Motor neuron (in vitro differentiated cells): Measurements from ENCODE around the gene CAMTA1. TPM values are rescaled to one million over a fixed set of nuclear protein-coding genes. Genes with fewer than 3 reads are reported as not detected.
"Not testable (repeated sequence)": the region's sequence is repeated elsewhere in the genome, so short reads cannot be mapped to it uniquely, and the experiment has no call there.

Experiments used
- ATAC-seq, 8 experiments: fragments of 200-7000 bp; cut with Tn5 transposase; replicated peaks in 6 of 8; 2 replicates each; pipeline ENCODE4 v1.8.0; 2021; ENCODE audit warnings: mild to moderate bottlenecking in 8 of 8, moderate library complexity in 8 of 8
- H3K27ac ChIP-seq, 2 donors: fragments of 250-450 bp; sonication (Bioruptor Pico); 2 replicates each; pipeline ENCODE4 v1.9.0; 2021; ENCODE audit warnings: antibody characterized with exemption in 2 of 2, mild to moderate bottlenecking in 2 of 2, moderate library complexity in 1 of 2
- H3K4me1 ChIP-seq, 2 donors: fragments of 250-450 bp; sonication (Bioruptor Pico); replicated peaks in 1 of 2; 2 replicates each; pipeline ENCODE4 v1.6.1; 2021; ENCODE audit warnings: antibody characterized with exemption in 2 of 2, mild to moderate bottlenecking in 2 of 2, moderate library complexity in 1 of 2
- H3K4me3 ChIP-seq, 5 donors: fragments of 250-450 bp; sonication (Bioruptor Pico); 2 replicates each; pipeline ENCODE4 v1.9.0; 2021; ENCODE audit warnings: antibody characterized with exemption in 5 of 5, mild to moderate bottlenecking in 5 of 5, moderate library complexity in 4 of 5
- WGBS, 10 experiments: fragments of 450-650 bp; shearing (Covaris generic); methylation state at CpG; one replicate each; pipeline ENCODE4 v1.0.0; 2022; 5-methylcytosine and 5-hydroxymethylcytosine counted together
- in situ Hi-C, 9 experiments: fragments of 400-800 bp; cut with MboI; loops; one replicate each; pipeline ENCODE4 v1.15.0; 2021; ENCODE audit warnings: low sequenced_read_pairs in 9 of 9, low pct_unique_long_range_greater_than_20kb in 2 of 9; ENCODE audit not compliant: unreplicated experiment in 9 of 9
- total RNA-seq, 8 experiments: library from RNA; unstranded; fragments of 300-600 nt; gene quantifications; 2 replicates each; pipeline versions ENCODE4 v1.2.3 to v1.2.4, GENCODE V29; 2022

The CAMTA1 gene
- total RNA-seq, 8 experiments from 2014 or later: 38.5 to 145 (median 77.6) TPM

- ATAC-seq: peak in 2 of 8 experiments; percentile 0 to 2
- Histone ChIP-seq H3K27ac (peak overlapping the region; percentile 4 to 31), H3K4me3 (no peak overlapping the region), H3K4me1 (peaks cover 55 to 62% of the 10 kb centered on the region in 2 donors)
- 0 to 90% (median 80%) methylated on average over 1 to 8 of the region's 14 CpGs; no CpG with 5 or more reads in 1 of the 10 experiments for WGBS, 10 experiments
- in situ Hi-C loops: no loop called here
Measured at GRCh38 chr1:6911021-6911941, 126.0 kb downstream of the CAMTA1 start.

DNA sequence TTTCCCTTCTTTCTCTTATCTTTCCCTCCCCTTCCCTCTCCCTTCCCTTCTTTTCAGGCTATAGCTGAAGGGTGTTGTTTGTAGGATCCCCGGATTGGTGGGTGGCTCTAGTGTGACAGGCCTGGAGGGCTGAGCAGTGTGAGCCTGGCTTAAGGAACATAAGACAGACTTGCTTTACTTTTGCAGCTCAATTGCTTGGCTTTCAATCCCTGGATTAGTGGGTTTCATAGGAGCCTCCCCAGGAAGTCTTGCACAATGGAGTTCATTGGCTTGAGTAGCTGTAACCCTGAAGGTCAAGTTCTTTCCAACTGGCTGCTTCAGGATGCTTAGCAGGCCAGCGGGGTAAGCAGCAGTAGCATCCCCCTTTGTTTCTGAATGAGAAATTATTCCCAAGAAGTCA, 126.7 kb downstream of the CAMTA1 start:
- ATAC-seq: peak in 3 of 8 experiments; percentile 30 to 49 (median 36)
- Histone ChIP-seq H3K27ac (peak overlapping the region; percentile 4 to 31), H3K4me3 (no peak overlapping the region), H3K4me1 (peaks cover 48 to 62% of the 10 kb centered on the region in 2 donors)
- 20 to 70% (median 39%) methylated on average over 1 to 2 of the region's 2 CpGs; no CpG with 5 or more reads in 4 of the 10 experiments for WGBS, 10 experiments
- in situ Hi-C loops: no loop called here

DNA sequence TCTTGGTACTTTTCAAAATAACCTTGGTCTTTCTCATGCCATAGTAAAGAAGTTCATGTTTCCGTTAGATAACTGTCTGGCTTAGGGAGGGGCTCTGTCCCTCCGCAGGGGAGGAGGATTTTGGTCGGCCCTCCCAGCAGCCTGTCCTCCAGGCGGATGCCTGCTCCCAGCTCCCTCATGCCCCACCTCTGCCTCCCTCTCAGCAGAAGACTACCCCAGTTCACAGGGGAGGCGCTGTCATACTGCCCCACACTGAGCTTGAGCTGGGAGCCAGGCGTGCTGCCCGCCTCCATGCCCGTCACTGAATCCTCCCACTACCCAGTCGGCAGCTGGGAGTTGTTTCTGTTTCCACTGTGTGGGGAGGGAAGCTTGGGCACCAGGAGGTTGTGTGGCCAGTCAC, 127.3 kb downstream of the CAMTA1 start:
- in situ Hi-C loops: no loop called here
- H3K4me1 ChIP-seq: peaks cover 48 to 63% of the 10 kb centered on the region in 2 donors
- ATAC-seq: peak in 4 of 8 experiments; percentile 36 to 62 (median 56)
- no peak overlapping the region for H3K4me3 ChIP-seq
- peak overlapping the region; percentile 6 to 10 for H3K27ac ChIP-seq
- WGBS, 10 experiments: 20 to 66% (median 34%) methylated on average over 1 to 6 of the region's 9 CpGs; no CpG with 5 or more reads in 5 of the 10 experiments

- no peak for ATAC-seq
- 65 to 100% (median 87%) methylated on average over 1 to 5 of the region's 5 CpGs; no CpG with 5 or more reads in 4 of the 10 experiments for WGBS, 10 experiments
- Histone ChIP-seq H3K4me1 (peaks cover 51 to 69% of the 10 kb centered on the region in 2 donors), H3K4me3 (no peak overlapping the region), H3K27ac (no peak overlapping the region)
- in situ Hi-C loops: no loop called here
Measured at GRCh38 chr1:6913086-6913485, 127.8 kb downstream of the CAMTA1 start.

DNA sequence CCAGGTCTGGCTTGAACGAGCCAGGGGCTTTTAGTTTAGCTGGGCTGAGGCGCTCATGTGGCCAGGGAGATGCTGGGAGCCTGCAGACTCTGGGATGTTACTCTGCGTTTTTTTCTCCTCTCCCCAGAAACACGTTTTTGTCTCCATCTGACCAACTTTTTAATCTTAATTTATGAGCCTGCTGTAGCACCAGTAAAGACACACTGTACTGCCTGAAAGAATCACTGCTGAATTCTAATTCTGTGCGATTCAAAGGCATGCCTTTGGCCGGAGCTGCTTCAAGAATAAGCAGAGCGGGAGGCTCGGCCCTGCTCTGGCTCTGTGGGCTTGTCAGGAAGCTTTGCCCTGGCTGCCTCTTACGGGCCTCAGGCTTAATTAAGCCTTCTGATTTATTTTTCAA, 129.5 kb downstream of the CAMTA1 start:
- in situ Hi-C loops: no loop called here
- 0 to 73% (median 51%) methylated on average over 1 to 8 of the region's 9 CpGs; no CpG with 5 or more reads in 1 of the 10 experiments for WGBS, 10 experiments
- peak overlapping the region in 1 of 2 donors; percentile 25 for H3K27ac ChIP-seq
- H3K4me3 ChIP-seq: no peak overlapping the region
- peak in 5 of 8 experiments; percentile 40 to 92 (median 60) for ATAC-seq
- peaks cover 64 to 85% of the 10 kb centered on the region in 2 donors for H3K4me1 ChIP-seq

GRCh38 chr1:6915999-6916565, 130.8 kb downstream of the CAMTA1 start:
- ATAC-seq: no peak
- WGBS, 10 experiments: 41 to 94% (median 82%) methylated on average over 1 to 12 of the region's 17 CpGs; no CpG with 5 or more reads in 1 of the 10 experiments
- Histone ChIP-seq H3K4me1 (peaks cover 57 to 75% of the 10 kb centered on the region in 2 donors), H3K27ac (no peak overlapping the region), H3K4me3 (no peak overlapping the region)
- in situ Hi-C loops: no loop called here

DNA sequence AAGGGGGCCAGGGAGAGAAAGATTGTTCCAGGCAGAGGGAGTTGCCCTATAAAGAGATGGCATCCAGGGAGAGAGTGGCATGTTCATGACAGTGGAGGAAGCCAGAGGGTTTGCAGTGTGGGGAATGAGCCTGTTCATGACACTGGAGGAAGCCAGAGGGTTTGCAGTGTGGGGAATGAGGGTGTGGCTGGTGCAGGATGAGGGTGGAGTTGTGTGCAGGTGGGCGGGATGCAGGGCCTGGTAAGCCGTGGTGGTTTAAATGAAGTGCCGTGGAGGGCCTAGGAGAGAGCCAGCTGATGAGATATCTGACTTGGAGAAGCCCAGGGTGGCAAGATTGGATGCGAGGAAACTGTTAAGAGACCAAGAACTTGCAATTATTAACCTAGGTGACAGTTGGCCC, 131.8 kb downstream of the CAMTA1 start:
- ATAC-seq: no peak
- Histone ChIP-seq H3K27ac (no peak overlapping the region), H3K4me3 (no peak overlapping the region), H3K4me1 (peaks cover 48 to 67% of the 10 kb centered on the region in 2 donors)
- 13 to 100% (median 91%) methylated on average over 1 to 4 of the region's 4 CpGs; no CpG with 5 or more reads in 2 of the 10 experiments for WGBS, 10 experiments
- in situ Hi-C loops: no loop called here

DNA sequence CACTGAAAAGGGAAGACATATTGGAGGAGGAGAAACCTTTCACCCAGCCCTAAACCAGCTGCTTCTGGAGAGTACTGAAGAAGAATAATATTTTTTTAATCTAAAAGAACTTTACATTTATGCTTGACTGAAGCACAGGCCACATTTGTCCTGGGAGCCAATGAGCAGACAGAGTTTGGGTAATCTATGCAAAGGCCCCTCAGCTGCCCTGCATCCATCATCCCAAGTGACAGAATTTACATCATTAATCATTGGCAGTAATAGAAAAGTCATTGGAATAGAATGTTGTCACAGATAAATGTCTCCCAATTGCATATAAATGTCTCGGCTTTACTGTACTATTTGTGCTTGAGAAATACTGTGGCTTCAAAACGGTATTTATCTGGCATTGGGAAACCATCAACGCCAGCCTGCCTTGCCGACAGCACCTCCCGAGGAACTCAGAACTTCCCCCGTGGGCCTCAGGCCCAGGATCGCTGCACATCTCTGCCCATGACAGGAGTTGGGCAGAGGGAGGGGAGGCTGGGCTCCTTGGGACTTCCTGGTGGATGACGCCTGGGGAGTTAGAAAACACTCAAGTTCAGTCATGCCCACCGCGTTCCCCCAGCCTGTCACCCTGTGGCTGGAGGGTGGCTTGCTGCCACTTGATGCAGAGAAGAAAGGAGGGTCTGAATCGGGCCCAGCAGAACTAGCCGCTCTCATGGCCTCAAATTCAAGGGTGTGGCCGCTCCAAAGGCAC, 133.1 kb downstream of the CAMTA1 start:
- Histone ChIP-seq H3K4me3 (no peak overlapping the region), H3K4me1 (peaks cover 52 to 70% of the 10 kb centered on the region in 2 donors), H3K27ac (peak overlapping the region; percentile 28 to 45)
- peak; percentile 20 to 80 (median 67) for ATAC-seq
- WGBS, 10 experiments: 0 to 67% (median 38%) methylated on average over 1 to 10 of the region's 13 CpGs; no CpG with 5 or more reads in 2 of the 10 experiments
- in situ Hi-C loops: no loop called here

DNA sequence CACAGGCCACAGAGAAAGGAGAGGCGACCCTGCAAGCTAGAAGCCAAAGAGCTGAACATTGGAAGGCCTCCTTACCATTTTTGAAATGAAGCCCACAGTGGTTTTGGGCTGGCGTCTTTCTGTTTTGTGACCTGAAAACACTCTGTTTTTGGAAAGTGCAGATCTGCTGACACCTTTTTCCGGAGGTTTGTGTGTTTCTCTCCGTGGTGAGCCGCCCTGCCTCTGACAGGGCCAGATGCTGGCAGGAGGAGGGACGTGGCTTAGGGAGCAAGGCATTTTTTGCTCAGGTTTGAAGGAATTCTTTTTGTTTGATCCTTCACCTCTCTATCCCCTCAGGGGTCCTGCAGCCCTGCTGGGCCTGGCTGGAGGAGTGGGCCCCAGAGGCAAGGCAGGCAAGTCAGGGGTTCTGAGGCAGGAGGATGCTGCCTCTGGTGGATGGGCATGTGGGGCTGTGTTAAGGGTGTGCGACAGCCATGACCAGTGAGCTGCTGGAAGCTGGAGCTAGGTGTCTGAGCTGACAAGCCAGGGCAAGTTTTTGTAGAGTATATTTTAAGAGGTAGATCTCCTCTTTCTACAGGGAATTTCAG, 133.8 kb downstream of the CAMTA1 start:
- H3K4me3 ChIP-seq: no peak overlapping the region
- ATAC-seq: no peak
- in situ Hi-C loops: no loop called here
- peaks cover 58 to 75% of the 10 kb centered on the region in 2 donors for H3K4me1 ChIP-seq
- 43 to 100% (median 90%) methylated on average over 1 to 5 of the region's 7 CpGs; no CpG with 5 or more reads in 3 of the 10 experiments for WGBS, 10 experiments
- peak overlapping the region; percentile 28 to 45 for H3K27ac ChIP-seq

GRCh38 chr1:6921506-6921905, 136.3 kb downstream of the CAMTA1 start:
- ATAC-seq, in situ Hi-C loops, H3K4me3 ChIP-seq, H3K27ac ChIP-seq: not testable (repeated sequence)
- peaks cover 60 to 61% of the 10 kb centered on the region in 2 donors for H3K4me1 ChIP-seq
- 92 to 100% (median 100%) methylated on average over 2 to 5 of the region's 5 CpGs; no CpG with 5 or more reads in 4 of the 10 experiments for WGBS, 10 experiments

GRCh38 chr1:6922096-6922931, 137.1 kb downstream of the CAMTA1 start:
- in situ Hi-C loops: no loop called here
- 5 to 100% (median 33%) methylated on average over 1 to 8 of the region's 8 CpGs; no CpG with 5 or more reads in 3 of the 10 experiments for WGBS, 10 experiments
- peak; percentile 39 to 73 (median 50) for ATAC-seq
- Histone ChIP-seq H3K27ac (no peak overlapping the region), H3K4me1 (peaks cover 51 to 58% of the 10 kb centered on the region in 2 donors), H3K4me3 (no peak overlapping the region)
